Mucosa of rectum (tissue), 2 donors: Measurements from ENCODE around the gene CYB561D1.

Experiments used
- H3K27ac ChIP-seq, 2 donors: one replicate each; pipeline ENCODE4 v1.7.0; 2013; ENCODE audit warnings: inconsistent platforms in 2 of 2, low read depth in 2 of 2, low read length in 2 of 2
- H3K27me3 ChIP-seq, 2 donors: one replicate each; pipeline ENCODE4 v1.7.0; 2013; ENCODE audit warnings: low read length in 2 of 2; ENCODE audit not compliant: control insufficient read depth in 2 of 2, insufficient read depth in 2 of 2
- H3K36me3 ChIP-seq, 2 donors: one replicate each; pipeline ENCODE4 v1.7.0; 2013; ENCODE audit warnings: low read length in 2 of 2; ENCODE audit not compliant: control insufficient read depth in 2 of 2, insufficient read depth in 2 of 2
- H3K4me1 ChIP-seq, 2 donors: one replicate each; pipeline ENCODE4 v1.7.0; 2013; ENCODE audit warnings: low read length in 2 of 2, mild to moderate bottlenecking in 1 of 2; ENCODE audit not compliant: control insufficient read depth in 2 of 2, insufficient read depth in 2 of 2
- H3K4me3 ChIP-seq, 2 donors: one replicate each; pipeline ENCODE4 v1.7.0; 2013; ENCODE audit warnings: low read length in 2 of 2
- H3K9ac ChIP-seq, 2 donors: one replicate each; pipeline ENCODE4 v1.7.0; 2013; ENCODE audit warnings: low read length in 2 of 2, low read depth in 1 of 2, mild to moderate bottlenecking in 1 of 2
- H3K9me3 ChIP-seq, 2 donors: one replicate each; pipeline ENCODE4 v1.7.0; 2013; ENCODE audit warnings: low read length in 2 of 2; ENCODE audit not compliant: control insufficient read depth in 2 of 2
- donor health status: healthy.
- donor health status: Normal muscosa, but diverticular disease.

Gene CYB561D1

DNA sequence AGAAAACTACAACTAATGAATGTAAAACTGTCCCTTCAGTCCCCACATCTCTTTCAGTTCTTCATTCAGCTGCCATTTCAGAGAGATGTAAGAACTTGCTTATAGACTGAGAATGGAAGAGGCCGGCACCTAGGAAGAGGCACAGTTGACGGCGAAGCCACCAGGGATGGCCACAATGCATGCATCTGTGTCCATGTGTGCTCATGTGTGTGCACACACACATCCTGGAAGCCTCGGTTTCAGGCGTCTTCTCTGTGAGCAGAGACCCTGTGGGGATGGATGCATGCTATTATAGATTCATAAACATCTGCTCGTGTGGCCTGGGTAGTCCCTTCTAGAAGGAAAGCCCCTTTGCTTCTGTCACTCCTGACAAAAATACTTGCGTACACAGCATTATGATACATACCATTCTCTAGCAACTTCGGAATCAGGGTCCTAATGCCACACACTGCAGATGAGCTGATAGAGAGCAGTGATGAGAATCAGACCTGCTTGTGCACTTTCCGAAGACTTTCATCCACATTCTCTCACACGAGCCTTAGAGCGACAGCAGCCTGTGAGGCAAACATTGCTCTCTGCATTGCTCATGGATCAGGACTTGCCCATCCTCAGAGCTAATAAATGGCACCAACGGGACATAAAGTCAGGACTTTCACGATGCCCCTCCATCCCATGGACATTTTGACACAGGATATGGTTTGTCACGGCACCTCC lies 33.4 kb downstream of the CYB561D1 start:
- H3K27me3 ChIP-seq, result no peaks in the 10 kb centered on the region
- H3K36me3 ChIP-seq, result no peaks in the 10 kb centered on the region
- H3K9me3 ChIP-seq, result no peaks in the 10 kb centered on the region
- H3K4me1 ChIP-seq, result peaks cover 3 to 11% of the 10 kb centered on the region in 2 donors
- H3K4me3 ChIP-seq, result no peak overlapping the region
- no peak overlapping the region for H3K9ac ChIP-seq
- no peak overlapping the region for H3K27ac ChIP-seq

DNA sequence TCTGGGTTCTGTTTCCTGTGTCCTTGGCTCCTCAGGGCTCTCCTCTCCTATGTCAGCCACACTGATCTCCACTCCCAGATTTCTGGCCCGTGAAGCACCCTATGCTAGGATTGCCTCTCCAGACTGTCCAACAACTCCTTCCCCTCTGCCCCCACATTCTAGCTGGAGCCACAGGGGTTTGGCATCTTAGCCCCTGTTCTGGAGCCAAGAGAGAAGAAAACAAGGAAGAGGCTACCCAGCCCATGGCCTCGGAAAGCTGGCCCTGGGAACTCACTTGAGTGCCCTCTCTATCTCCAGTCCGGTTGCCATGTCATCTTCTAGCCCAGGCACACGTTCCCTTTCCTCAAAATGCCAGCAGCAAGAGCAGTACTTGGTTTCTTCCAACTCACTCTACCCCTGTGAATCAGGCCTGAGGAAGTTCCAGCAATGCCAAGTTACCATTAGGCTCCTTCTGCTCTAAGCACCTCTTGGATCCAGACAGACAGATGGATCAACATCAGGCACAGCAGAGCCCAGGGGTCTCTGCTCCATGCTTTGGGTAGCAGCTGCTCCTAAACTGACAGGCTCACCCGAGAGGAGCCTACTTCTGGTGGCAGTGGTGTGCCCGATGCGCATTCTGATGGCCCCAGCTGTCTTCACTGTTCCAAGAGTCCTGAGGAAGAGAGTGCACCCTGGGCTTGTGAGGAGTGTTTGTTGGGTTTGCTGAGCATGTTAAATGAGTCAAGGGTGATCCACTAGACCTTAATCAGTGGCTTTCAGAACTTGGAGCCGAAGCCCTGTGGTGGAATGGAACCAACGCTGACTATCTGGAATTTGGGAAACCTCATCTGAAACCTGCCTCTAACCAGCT lies 34.2 kb downstream of the CYB561D1 start:
- H3K27ac ChIP-seq, result no peak overlapping the region
- H3K36me3 ChIP-seq, result no peaks in the 10 kb centered on the region
- H3K4me3 ChIP-seq, result no peak overlapping the region
- H3K27me3 ChIP-seq, result no peaks in the 10 kb centered on the region
- H3K9me3 ChIP-seq, result no peaks in the 10 kb centered on the region
- no peak overlapping the region for H3K9ac ChIP-seq
- H3K4me1 ChIP-seq, result peaks cover 8 to 17% of the 10 kb centered on the region in 2 donors

DNA sequence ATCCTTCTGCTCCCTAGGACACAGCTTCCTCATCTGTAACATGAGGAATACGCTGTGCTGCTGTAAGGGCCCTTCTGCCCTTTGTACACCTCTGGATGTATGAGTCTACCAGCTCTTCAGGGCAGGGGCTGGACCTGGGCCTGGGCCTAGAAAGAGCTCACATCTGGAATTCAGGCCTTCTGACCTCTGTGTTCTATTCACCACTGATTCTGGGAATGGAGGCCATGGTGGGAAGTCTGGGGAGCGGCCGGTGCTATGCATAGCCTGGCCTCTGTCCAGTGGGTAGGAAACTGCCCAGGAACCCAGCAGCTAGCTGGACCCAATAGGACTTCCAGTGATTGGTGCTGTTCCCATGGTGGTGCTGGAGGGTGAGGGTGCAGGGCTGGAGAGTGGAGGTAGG lies 34.8 kb downstream of the CYB561D1 start:
- Histone ChIP-seq H3K27me3 (no peaks in the 10 kb centered on the region), H3K27ac (no peak overlapping the region), H3K36me3 (no peaks in the 10 kb centered on the region), H3K4me1 (peaks cover 8 to 17% of the 10 kb centered on the region in 2 donors), H3K9ac (no peak overlapping the region), H3K4me3 (no peak overlapping the region), H3K9me3 (no peaks in the 10 kb centered on the region)

DNA sequence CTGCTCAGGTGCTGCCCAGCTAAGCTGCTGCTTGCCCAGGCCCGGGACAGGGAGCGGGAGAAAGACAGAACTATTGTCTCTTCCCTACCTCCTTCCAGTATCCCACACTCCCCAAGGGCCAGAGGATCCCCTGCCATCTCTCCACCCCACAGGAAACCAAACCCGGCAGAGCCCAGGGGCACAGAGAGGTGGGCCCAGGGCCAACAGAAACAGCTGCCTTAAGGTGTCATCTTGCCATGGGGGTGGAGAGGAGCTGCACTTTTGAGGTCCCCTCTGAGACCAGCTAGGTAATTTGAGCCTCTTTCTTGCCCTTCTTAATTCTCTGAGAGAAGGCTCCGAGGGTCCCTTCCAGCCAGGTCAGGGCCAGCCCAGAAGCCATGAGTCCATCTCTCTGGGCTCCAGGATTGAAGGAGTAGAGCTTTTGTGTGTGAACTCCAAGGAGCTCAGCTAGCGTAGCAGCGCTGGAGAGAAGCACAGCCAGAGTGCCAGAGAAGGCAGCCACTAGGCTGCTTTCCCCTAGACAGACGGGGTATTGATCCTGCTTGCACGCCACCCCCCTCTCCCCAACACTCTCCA lies 36.1 kb downstream of the CYB561D1 start:
- Histone ChIP-seq H3K4me3 (no peak overlapping the region), H3K9ac (no peak overlapping the region), H3K27me3 (no peaks in the 10 kb centered on the region), H3K27ac (peak overlapping the region; percentile 13 to 43), H3K9me3 (no peaks in the 10 kb centered on the region), H3K4me1 (peaks cover 8 to 17% of the 10 kb centered on the region in 2 donors), H3K36me3 (no peaks in the 10 kb centered on the region)

DNA sequence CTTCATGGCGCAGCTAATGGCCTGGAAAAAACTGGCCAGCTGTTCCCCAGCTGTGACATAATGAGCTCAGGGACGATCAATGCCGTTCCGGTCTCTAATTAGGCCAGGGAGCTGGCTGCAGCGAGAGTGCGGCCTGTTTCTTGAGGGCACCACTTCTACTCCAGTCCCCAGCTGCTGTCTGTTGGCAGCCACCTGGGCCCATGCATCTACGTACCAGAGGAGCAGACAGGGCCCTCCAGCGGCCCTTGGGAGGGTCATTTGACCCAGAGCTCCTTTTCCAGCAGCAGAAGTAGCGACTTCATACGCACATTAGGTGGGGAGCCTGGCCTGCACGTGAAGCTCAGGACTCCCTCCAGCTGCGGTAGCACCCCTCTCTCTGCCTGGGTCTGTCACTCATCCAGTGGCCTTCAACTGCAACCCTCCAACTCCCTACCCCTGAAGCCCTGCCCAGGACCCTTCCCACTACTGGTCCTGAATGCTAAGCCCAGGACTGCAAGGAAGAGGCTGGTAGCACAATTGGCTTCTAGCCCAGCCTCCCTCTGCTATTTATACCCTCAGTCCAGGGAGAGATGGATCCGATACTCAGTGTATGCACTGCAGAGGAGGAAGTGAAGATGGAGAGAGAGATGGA lies 36.7 kb downstream of the CYB561D1 start:
- no peaks in the 10 kb centered on the region for H3K27me3 ChIP-seq
- peak overlapping the region in 1 of 2 donors; percentile 43 for H3K27ac ChIP-seq
- no peaks in the 10 kb centered on the region for H3K9me3 ChIP-seq
- no peak overlapping the region for H3K4me3 ChIP-seq
- H3K36me3 ChIP-seq, result no peaks in the 10 kb centered on the region
- no peak overlapping the region for H3K9ac ChIP-seq
- H3K4me1 ChIP-seq, result peaks cover 8 to 17% of the 10 kb centered on the region in 2 donors

DNA sequence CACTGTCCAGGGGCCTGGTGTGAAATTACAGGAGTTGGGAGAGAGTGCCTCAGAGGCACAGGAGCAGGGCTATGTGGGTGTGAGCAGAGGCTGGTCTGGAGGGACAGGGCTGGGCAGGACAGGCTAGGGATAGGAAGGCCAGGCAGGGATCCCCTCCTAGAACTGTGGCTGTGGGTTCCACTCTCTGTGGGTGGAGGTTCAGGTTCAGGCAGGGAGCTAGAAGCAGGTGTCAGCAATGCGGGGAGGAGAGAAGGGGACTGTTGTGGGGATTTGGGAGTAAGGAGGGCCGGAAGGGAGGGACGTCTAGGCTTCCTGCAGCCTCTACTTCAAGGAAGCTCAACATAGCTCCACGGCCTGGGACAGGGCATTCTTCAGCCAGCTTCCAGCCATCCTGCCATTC lies 37.5 kb downstream of the CYB561D1 start:
- Histone ChIP-seq H3K4me1 (peaks cover 8 to 17% of the 10 kb centered on the region in 2 donors), H3K27ac (no peak overlapping the region), H3K4me3 (no peak overlapping the region), H3K9me3 (no peaks in the 10 kb centered on the region), H3K36me3 (no peaks in the 10 kb centered on the region), H3K9ac (peak overlapping the region in 1 of 2 donors; percentile 4), H3K27me3 (no peaks in the 10 kb centered on the region)

DNA sequence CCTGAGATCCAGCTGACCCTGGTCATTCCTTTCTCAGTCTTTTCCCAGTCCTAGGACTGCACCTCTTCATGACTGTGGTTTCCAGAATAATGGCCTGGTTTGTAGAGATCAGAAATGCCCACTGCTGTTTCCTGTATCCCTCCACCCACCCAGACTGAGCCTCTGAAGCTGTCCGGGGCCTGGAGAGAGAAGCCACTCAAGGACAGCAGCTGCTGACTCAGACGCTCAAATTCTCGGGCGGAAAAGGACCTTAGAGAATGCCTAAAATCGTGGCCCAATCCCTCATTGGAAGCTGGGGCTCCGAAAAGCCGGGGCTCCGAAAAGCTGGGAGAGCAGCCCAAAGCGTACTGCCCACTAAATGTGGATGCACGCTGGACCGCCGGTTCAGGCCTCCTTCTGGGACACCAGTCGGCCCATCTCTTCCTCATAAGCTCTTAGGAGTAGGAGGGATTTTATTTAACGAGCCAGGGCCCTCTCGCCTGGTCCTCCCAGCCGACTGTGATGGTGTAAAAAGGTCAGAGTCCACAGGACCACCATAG lies 38.0 kb downstream of the CYB561D1 start:
- Histone ChIP-seq H3K4me3 (no peak overlapping the region), H3K36me3 (no peaks in the 10 kb centered on the region), H3K9ac (peak overlapping the region in 1 of 2 donors; percentile 4), H3K9me3 (no peaks in the 10 kb centered on the region), H3K27me3 (no peaks in the 10 kb centered on the region), H3K27ac (no peak overlapping the region), H3K4me1 (peaks cover 8 to 17% of the 10 kb centered on the region in 2 donors)

DNA sequence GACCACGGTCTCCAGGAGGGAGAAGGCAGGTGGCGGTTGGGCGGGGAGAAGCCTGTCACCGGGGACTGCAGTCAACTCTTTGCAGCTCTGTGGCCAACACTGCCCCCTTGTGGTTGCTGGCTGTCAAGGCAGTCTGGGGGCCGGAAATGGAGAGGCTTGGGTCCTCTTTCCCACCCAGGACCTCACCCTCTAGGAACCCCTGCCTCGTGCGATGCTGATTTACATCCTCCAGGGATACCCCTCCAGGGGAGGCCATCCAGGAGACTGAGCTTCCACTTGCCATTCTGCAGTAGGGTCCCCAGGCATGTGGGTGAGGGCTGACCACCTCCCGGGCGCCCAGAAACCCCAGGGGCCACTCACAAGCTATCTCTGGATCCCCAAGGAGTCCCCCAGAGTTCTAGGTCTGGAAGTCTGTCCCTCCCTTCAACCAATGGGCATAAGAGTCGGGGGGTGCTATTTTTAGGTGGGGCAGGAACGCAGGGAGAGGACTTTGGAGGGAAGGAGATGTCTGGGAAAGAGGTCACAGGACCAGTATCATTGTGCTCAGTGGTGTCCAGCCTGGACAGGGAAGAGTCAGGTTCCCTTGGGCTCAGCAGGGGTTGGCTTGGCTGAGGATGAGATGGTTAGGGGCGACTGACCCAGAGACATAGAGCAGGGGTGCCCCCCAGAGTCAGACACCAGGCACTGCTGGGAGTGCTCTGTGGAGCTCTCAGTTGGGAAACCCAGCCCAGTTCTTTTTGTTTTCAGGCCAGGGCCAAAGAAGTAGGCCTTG lies 38.7 kb downstream of the CYB561D1 start:
- Histone ChIP-seq H3K4me1 (peaks cover 8 to 17% of the 10 kb centered on the region in 2 donors), H3K9me3 (no peaks in the 10 kb centered on the region), H3K9ac (peak overlapping the region; percentile 20 to 42), H3K27me3 (no peaks in the 10 kb centered on the region), H3K4me3 (peak overlapping the region; percentile 45 to 62), H3K36me3 (no peaks in the 10 kb centered on the region), H3K27ac (no peak overlapping the region)

DNA sequence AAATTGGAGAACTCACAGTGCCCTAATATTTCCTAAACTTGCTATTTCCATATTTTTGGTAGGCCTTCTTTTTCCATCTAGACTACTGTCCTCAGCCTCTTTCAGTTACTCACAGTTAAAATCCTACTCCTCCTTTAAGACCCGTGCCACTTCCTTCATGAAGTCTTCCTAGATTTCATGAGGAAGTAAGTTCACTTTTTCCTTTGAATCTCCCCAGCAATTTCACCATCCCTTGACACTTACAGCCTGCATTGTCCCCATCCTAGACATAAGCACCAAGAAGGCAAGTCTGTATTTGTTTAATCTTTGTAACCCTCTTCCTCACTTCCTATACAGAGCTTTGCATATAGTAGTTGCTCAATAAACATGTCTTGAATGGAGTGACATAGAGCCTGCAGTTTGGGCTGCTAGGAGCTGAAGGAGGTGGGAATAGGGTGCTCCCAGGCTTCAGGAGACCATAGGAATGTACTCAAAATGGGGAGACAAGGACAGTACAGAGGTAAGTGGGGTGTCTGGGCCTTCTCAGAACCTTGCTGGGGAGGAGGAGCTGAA lies 40.5 kb downstream of the CYB561D1 start:
- Histone ChIP-seq H3K27me3 (no peaks in the 10 kb centered on the region), H3K9me3 (no peaks in the 10 kb centered on the region), H3K9ac (no peak overlapping the region), H3K27ac (no peak overlapping the region), H3K4me3 (no peak overlapping the region), H3K36me3 (no peaks in the 10 kb centered on the region), H3K4me1 (peaks cover 8 to 17% of the 10 kb centered on the region in 2 donors)
